Renal cortical epithelial cell (primary cell): ENCODE data around the gene DDX39B. TPM values are rescaled to one million over a fixed set of nuclear protein-coding genes. Genes with fewer than 3 reads are reported as not detected.

Experiments
- DNase-seq: peaks from one replicate; pipeline ENCODE4 v3.0.0-alpha.2; 2011; ENCODE audit warnings: low read depth
- total RNA-seq: library from RNA; depleted of rRNA; stranded (reverse); fragments of >200 nt; gene quantifications from 2 replicates; pipeline ENCODE4 v1.2.3, GENCODE V29; 2014

The DDX39B gene
- total RNA-seq, 1 donor from 2014 or later, result 234 TPM

GRCh38 chr6:31485055-31485454 is 56.7 kb downstream of the DDX39B start:
- DNase-seq, result no peak

GRCh38 chr6:31483392-31483791 is 58.4 kb downstream of the DDX39B start:
- no peak for DNase-seq

- DNase-seq, result no peak
Measured at GRCh38 chr6:31480574-31480973, 61.2 kb downstream of the DDX39B start.

Other genes with a start within 250 kb of the DDX39B start
- 208 and 644 TPM in 2 replicates for gene HLA-B, start 184.8 kb downstream of the DDX39B start, total RNA-seq
- 33.0 and 55.6 TPM in 2 replicates for gene MICA, start 138.4 kb downstream of the DDX39B start, total RNA-seq
- 5.3 and 17.5 TPM in 2 replicates for gene MICB, start 43.9 kb downstream of the DDX39B start, total RNA-seq
- 0.15 TPM in 1 of 2 replicates, not detected in the other for gene MCCD1, start 13.0 kb downstream of the DDX39B start, total RNA-seq
- gene ATP6V1G2, start 4.6 kb upstream of the DDX39B start, total RNA-seq, result 1.0 TPM in 1 of 2 replicates, not detected in the other
- gene NFKBIL1, start 5.6 kb upstream of the DDX39B start, total RNA-seq, result 17.6 and 30.0 TPM in 2 replicates
- not detected in 2 replicates for gene LTA, start 30.3 kb upstream of the DDX39B start, total RNA-seq
- 2.4 and 7.8 TPM in 2 replicates for gene TNF, start 33.6 kb upstream of the DDX39B start, total RNA-seq
- gene LTB, start 40.4 kb upstream of the DDX39B start, total RNA-seq, result 7.0 and 35.1 TPM in 2 replicates
- gene LST1, start 44.3 kb upstream of the DDX39B start, total RNA-seq, result not detected in 2 replicates
- not detected in 2 replicates for gene NCR3, start 51.0 kb upstream of the DDX39B start, total RNA-seq
- not detected in 2 replicates for gene AIF1, start 73.2 kb upstream of the DDX39B start, total RNA-seq
- gene PRRC2A, start 78.7 kb upstream of the DDX39B start, total RNA-seq, result 13.9 and 90.6 TPM in 2 replicates
- gene BAG6, start 110.7 kb upstream of the DDX39B start, total RNA-seq, result 130 and 241 TPM in 2 replicates
- gene APOM, start 113.9 kb upstream of the DDX39B start, total RNA-seq, result 0.69 and 0.80 TPM in 2 replicates
- gene C6orf47, start 118.8 kb upstream of the DDX39B start, total RNA-seq, result 28.6 and 32.0 TPM in 2 replicates
- gene GPANK1, start 123.0 kb upstream of the DDX39B start, total RNA-seq, result 9.1 and 16.0 TPM in 2 replicates
- 116 and 121 TPM in 2 replicates for gene CSNK2B, start 124.1 kb upstream of the DDX39B start, total RNA-seq
- 2.6 TPM in 1 of 2 replicates, not detected in the other for gene LY6G5B, start 128.0 kb upstream of the DDX39B start, total RNA-seq
- 0.40 TPM in 1 of 2 replicates, not detected in the other for gene LY6G5C, start 139.1 kb upstream of the DDX39B start, total RNA-seq
- gene ABHD16A, start 161.3 kb upstream of the DDX39B start, total RNA-seq, result 54.7 and 56.6 TPM in 2 replicates
- not detected in 2 replicates for gene LY6G6F, start 164.9 kb upstream of the DDX39B start, total RNA-seq
- not detected in 2 replicates for gene LY6G6D, start 173.3 kb upstream of the DDX39B start, total RNA-seq
- gene LY6G6C, start 179.7 kb upstream of the DDX39B start, total RNA-seq, result not detected in 2 replicates
- not detected in 2 replicates for gene MPIG6B, start 181.4 kb upstream of the DDX39B start, total RNA-seq
- 101 and 121 TPM in 2 replicates for gene DDAH2, start 187.3 kb upstream of the DDX39B start, total RNA-seq
- gene CLIC1, start 194.5 kb upstream of the DDX39B start, total RNA-seq, result 345 and 2,008 TPM in 2 replicates
- 4.4 and 6.6 TPM in 2 replicates for gene MSH5, start 198.0 kb upstream of the DDX39B start, total RNA-seq
- 0.50 and 0.69 TPM in 2 replicates for gene SAPCD1, start 220.7 kb upstream of the DDX39B start, total RNA-seq
- gene VWA7, start 235.3 kb upstream of the DDX39B start, total RNA-seq, result 2.6 and 8.5 TPM in 2 replicates